Muscle of leg (tissue), 11 donors: ENCODE data around the gene MGAM2. TPM values are rescaled to one million over a fixed set of nuclear protein-coding genes. Genes with fewer than 3 reads are reported as not detected.

Source experiments
- DNase-seq: peaks from one replicate; pipeline ENCODE4 v3.0.0; 2013
- H3K27ac ChIP-seq: one replicate; pipeline ENCODE4 v1.5.1; 2013; ENCODE audit warnings: mild to moderate bottlenecking, low read length, control low read depth
- H3K27me3 ChIP-seq: one replicate; pipeline ENCODE4 v1.6.1; 2013; ENCODE audit warnings: low read length; ENCODE audit not compliant: control insufficient read depth, insufficient read depth
- H3K36me3 ChIP-seq: one replicate; pipeline ENCODE4 v1.6.1; 2013; ENCODE audit warnings: low read length; ENCODE audit not compliant: control insufficient read depth, insufficient read depth
- H3K4me1 ChIP-seq: one replicate; pipeline ENCODE4 v1.6.1; 2013; ENCODE audit warnings: low read length; ENCODE audit not compliant: control insufficient read depth, insufficient read depth
- H3K4me3 ChIP-seq: one replicate; pipeline ENCODE4 v1.5.1; 2013; ENCODE audit warnings: low read length, control low read depth
- H3K9me3 ChIP-seq: replicated peaks from 2 replicates; pipeline ENCODE4 v1.6.1; 2013; ENCODE audit warnings: low read depth, low read length; ENCODE audit not compliant: control insufficient read depth
- WGBS: methylation state at CpG from one replicate; pipeline ENCODE4 v1.1.5; 2013; ENCODE audit warnings: missing lambda C conversion rate; ENCODE audit not compliant: insufficient coverage; 5-methylcytosine and 5-hydroxymethylcytosine counted together
- polyA plus RNA-seq, 8 donors: library from polyadenylated mRNA; unstranded; fragments of 120-200 nt; gene quantifications; one replicate each; pipeline versions ENCODE4 v1.2.1 to v1.2.3, GENCODE V29; 2013; ENCODE audit warnings: inconsistent platforms in 1 of 8, low replicate concordance in 1 of 8; ENCODE audit not compliant: insufficient read length in 8 of 8, insufficient read depth in 1 of 8
- total RNA-seq: library from RNA; stranded (reverse); fragments of 120-200 nt; gene quantifications from one replicate; pipeline ENCODE4 v1.2.4, GENCODE V29; 2013

Gene MGAM2
- total and polyA plus RNA-seq, 9 donors: under 0.01 to 2.1 (median 0.06) TPM; not detected in 1

DNA sequence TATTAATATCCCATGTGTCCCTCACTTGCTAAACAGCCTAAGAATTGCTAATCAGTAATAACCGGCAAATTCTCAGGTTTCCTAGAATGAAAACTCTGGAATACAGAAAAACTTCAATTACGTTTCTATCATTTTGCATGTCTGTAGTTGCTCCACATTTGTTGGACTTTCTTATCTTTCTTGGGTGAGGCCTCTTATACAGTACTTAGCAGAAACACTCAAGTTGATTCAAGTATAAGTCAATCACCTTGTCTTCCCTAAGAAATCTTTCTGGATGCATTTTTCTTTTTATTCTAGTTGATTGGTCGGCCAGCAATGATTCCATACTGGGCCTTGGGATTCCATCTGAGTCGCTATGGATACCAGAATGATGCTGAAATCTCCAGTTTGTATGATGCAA, 61.4 kb downstream of the MGAM2 start:
- no peaks in the 10 kb centered on the region for H3K4me1 ChIP-seq
- DNase-seq: no peak
- no CpG with 5 or more reads among the region's 4 CpGs for WGBS

GRCh38 chr7:142174441-142174840, 62.9 kb downstream of the MGAM2 start:
- peaks cover 2% of the 10 kb centered on the region for H3K9me3 ChIP-seq
- H3K27me3 ChIP-seq: no peaks in the 10 kb centered on the region
- H3K4me3 ChIP-seq: no peak overlapping the region
- no peak overlapping the region for H3K27ac ChIP-seq
- H3K36me3 ChIP-seq: no peaks in the 10 kb centered on the region
- H3K4me1 ChIP-seq: no peaks in the 10 kb centered on the region
- no peak for DNase-seq
- WGBS: no CpG with 5 or more reads among the region's 2 CpGs

More for the DNA sequence above, 61.4 kb downstream of the MGAM2 start:
- Histone ChIP-seq H3K27me3 (no peaks in the 10 kb centered on the region), H3K9me3 (peaks cover 2% of the 10 kb centered on the region), H3K4me3 (no peak overlapping the region), H3K27ac (no peak overlapping the region), H3K36me3 (no peaks in the 10 kb centered on the region)

- Histone ChIP-seq H3K4me3 (no peak overlapping the region), H3K27ac (no peak overlapping the region), H3K36me3 (no peaks in the 10 kb centered on the region), H3K27me3 (no peaks in the 10 kb centered on the region), H3K9me3 (peaks cover 2% of the 10 kb centered on the region), H3K4me1 (no peaks in the 10 kb centered on the region)
- DNase-seq: no peak
- whole genome bisulfite sequencing: no CpG with 5 or more reads among the region's 3 CpGs
Measured at GRCh38 chr7:142175594-142175993, 64.1 kb downstream of the MGAM2 start.

DNA sequence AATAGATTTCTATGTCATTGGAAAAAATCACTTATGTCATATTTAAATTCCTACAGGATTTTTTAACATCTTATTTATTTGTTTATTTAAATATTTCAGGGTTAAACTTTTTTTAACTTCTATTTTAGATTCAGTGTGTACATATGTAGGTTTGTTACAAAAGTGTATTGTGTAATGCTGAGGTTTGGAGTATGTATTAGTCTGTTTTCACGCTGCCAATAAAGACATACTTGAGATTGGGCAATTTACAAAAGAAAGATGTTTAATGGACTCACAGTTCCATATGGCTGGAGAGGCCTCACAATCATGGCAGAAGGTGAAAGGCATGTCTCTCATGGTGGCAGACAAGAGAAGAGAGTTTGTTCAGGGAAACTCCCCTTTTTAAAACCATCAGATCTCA, 65.4 kb downstream of the MGAM2 start:
- Histone ChIP-seq H3K4me3 (no peak overlapping the region), H3K4me1 (no peaks in the 10 kb centered on the region), H3K27me3 (no peaks in the 10 kb centered on the region), H3K36me3 (no peaks in the 10 kb centered on the region), H3K9me3 (peaks cover 2% of the 10 kb centered on the region), H3K27ac (no peak overlapping the region)
- no peak for DNase-seq
- WGBS: 83% methylated on average over 1 of the region's 1 CpG

- Histone ChIP-seq H3K4me3 (no peak overlapping the region), H3K27me3 (no peaks in the 10 kb centered on the region), H3K36me3 (no peaks in the 10 kb centered on the region), H3K9me3 (no peaks in the 10 kb centered on the region), H3K27ac (no peak overlapping the region), H3K4me1 (no peaks in the 10 kb centered on the region)
- no peak for DNase-seq
Measured at GRCh38 chr7:142177869-142178268, 66.4 kb downstream of the MGAM2 start.

- H3K27me3 ChIP-seq: no peaks in the 10 kb centered on the region
- no peak overlapping the region for H3K27ac ChIP-seq
- no peaks in the 10 kb centered on the region for H3K9me3 ChIP-seq
- no peaks in the 10 kb centered on the region for H3K4me1 ChIP-seq
- WGBS: no CpG with 5 or more reads among the region's 1 CpG
- no peak for DNase-seq
- no peak overlapping the region for H3K4me3 ChIP-seq
- H3K36me3 ChIP-seq: no peaks in the 10 kb centered on the region
Measured at GRCh38 chr7:142180426-142180825, 68.9 kb downstream of the MGAM2 start.

DNA sequence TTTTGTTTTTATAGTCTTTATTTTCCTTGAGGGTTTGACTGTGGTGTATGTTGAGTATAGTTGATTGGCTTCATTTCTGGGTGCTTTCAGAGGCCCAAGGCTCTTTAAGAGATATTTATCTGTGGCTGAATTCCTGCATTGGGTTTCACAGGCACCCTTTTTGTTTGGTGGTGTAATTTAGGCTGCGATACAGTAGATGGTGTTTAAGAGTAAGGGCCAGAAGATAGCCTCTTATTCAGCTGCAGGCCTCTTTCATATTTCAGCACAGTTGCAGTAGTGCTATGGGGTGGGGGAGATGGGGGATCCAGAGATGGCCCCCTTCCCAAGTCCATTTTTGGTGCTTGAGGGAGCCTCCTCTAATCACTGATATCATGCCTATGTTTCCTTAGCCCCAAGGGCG, 69.7 kb downstream of the MGAM2 start:
- no CpG with 5 or more reads among the region's 2 CpGs for WGBS
- H3K27ac ChIP-seq: no peak overlapping the region
- H3K27me3 ChIP-seq: no peaks in the 10 kb centered on the region
- DNase-seq: no peak
- H3K36me3 ChIP-seq: no peaks in the 10 kb centered on the region
- no peaks in the 10 kb centered on the region for H3K4me1 ChIP-seq
- H3K4me3 ChIP-seq: no peak overlapping the region
- no peaks in the 10 kb centered on the region for H3K9me3 ChIP-seq

DNA sequence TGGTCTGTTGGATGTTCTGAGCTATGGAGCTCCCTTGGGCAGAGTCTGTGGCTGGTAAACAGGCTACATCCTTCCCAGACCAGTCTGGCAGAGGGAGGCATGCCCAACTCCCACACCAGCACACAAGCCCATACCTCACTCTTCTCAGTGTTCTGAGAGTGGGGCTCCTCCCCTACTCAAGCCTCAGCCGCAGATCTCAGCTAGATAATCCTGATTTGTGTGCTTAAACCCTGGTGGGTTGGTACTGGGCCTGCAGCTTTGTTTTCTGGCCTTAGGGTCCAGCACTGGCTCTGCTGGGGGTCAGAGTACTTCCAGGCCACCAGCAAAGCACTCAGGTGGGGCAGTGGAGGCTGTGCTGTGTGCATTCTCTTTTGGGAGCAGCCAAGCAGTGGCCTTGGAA, 70.4 kb downstream of the MGAM2 start:
- no peak overlapping the region for H3K27ac ChIP-seq
- no peak for DNase-seq
- WGBS: no CpG with 5 or more reads among the region's 1 CpG
- H3K27me3 ChIP-seq: no peaks in the 10 kb centered on the region
- H3K4me1 ChIP-seq: no peaks in the 10 kb centered on the region
- no peaks in the 10 kb centered on the region for H3K9me3 ChIP-seq
- no peak overlapping the region for H3K4me3 ChIP-seq
- H3K36me3 ChIP-seq: no peaks in the 10 kb centered on the region

DNA sequence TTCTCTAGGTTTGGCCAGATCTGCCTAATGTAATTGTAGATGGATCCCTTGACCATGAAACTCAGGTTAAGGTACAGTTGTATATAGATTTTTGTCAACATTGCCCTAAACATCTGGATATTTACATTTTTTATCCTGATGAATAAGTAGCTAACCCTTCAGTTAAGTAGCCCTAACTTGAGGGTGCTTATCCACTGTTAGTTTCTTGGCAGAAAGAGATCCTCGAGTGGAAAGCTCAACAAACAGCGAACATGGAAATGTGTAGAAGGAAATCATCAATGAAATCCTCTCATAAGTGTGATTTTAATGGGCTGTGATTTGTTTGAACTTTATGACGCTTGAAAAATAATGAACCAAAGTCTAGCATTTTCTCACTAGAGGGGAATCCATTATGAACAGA, 73.6 kb downstream of the MGAM2 start:
- Histone ChIP-seq H3K27ac (no peak overlapping the region), H3K36me3 (no peaks in the 10 kb centered on the region), H3K4me1 (no peaks in the 10 kb centered on the region), H3K27me3 (no peaks in the 10 kb centered on the region), H3K9me3 (no peaks in the 10 kb centered on the region), H3K4me3 (no peak overlapping the region)
- WGBS: no CpG with 5 or more reads among the region's 3 CpGs
- DNase-seq: no peak

- Histone ChIP-seq H3K27ac (no peak overlapping the region), H3K4me1 (no peaks in the 10 kb centered on the region), H3K27me3 (no peaks in the 10 kb centered on the region), H3K9me3 (no peaks in the 10 kb centered on the region), H3K36me3 (no peaks in the 10 kb centered on the region), H3K4me3 (no peak overlapping the region)
- DNase-seq: no peak
- WGBS: 66% methylated on average over 5 of the region's 5 CpGs
Measured at GRCh38 chr7:142185801-142186200, 74.3 kb downstream of the MGAM2 start.

- no CpG with 5 or more reads among the region's 2 CpGs for WGBS
- Histone ChIP-seq H3K4me3 (no peak overlapping the region), H3K4me1 (no peaks in the 10 kb centered on the region), H3K9me3 (no peaks in the 10 kb centered on the region), H3K27me3 (no peaks in the 10 kb centered on the region), H3K27ac (no peak overlapping the region), H3K36me3 (no peaks in the 10 kb centered on the region)
- DNase-seq: no peak
Measured at GRCh38 chr7:142188154-142188553, 76.6 kb downstream of the MGAM2 start.
